ENCODE measurements around the gene EMILIN1. TPM values are rescaled to one million over a fixed set of nuclear protein-coding genes. Genes with fewer than 3 reads are reported as not detected.
A peak's percentile ranks its signal among the peaks of the same experiment; 100 is the strongest.

Gene EMILIN1
- total RNA-seq, 2 donors from 2014 or later, result 41.1 to 46.6 TPM

- intact Hi-C loops (cut with DNase I), result no loop called here
- DNase-seq, result no peak
Observed at GRCh38 chr2:27128668-27129571, 50.5 kb downstream of the EMILIN1 start.

GRCh38 chr2:27130396-27130795 lies 52.0 kb downstream of the EMILIN1 start:
- DNase-seq (no peak), ATAC-seq (no peak)
- intact Hi-C loops (cut with DNase I), result no loop called here

More at GRCh38 chr2:27128668-27129571, 50.5 kb downstream of the EMILIN1 start:
- no peak for ATAC-seq

DNA sequence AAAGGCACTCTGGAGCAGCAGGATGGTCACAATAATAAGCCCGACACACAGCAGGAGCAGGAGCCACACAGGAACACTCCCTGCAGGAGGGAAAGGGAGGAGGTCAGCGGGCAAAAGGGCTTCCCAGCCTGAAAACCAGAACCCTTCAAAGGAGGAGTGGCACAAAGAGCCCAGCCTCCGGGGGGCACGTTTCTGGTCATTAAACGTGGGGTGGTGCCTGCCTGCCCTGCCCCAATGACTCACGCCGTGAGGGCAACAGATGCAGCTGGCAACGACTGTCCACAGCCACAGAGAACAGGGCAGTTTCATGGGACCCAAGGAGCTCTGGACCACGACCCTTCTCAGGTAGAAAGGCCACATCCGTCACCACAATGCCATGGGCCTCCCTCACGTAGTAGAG lies 53.0 kb downstream of the EMILIN1 start:
- DNase-seq (no peak), ATAC-seq (no peak)
- intact Hi-C loops (cut with DNase I), result no loop called here

- intact Hi-C loops (cut with DNase I), result no loop called here
- DNase-seq, result no peak
Observed at GRCh38 chr2:27133195-27133875, 54.9 kb downstream of the EMILIN1 start.

GRCh38 chr2:27133905-27134780 lies 55.7 kb downstream of the EMILIN1 start, which contains the start of gene PREB:
Gene PREB, minus strand, starts transcription at chr2:27134636. Its CDS starts 215 bp downstream, at chr2:27134421.
- intact Hi-C loops (cut with DNase I), result no loop called here
- DNase-seq (peak; percentile 99), ATAC-seq (peak; percentile 97)

More at GRCh38 chr2:27133195-27133875, 54.9 kb downstream of the EMILIN1 start:
- no peak for ATAC-seq

GRCh38 chr2:27134781-27135477 lies 56.5 kb downstream of the EMILIN1 start:
- DNase-seq, result no peak
- ATAC-seq, result no peak
- intact Hi-C loops (cut with DNase I), result no loop called here

DNA sequence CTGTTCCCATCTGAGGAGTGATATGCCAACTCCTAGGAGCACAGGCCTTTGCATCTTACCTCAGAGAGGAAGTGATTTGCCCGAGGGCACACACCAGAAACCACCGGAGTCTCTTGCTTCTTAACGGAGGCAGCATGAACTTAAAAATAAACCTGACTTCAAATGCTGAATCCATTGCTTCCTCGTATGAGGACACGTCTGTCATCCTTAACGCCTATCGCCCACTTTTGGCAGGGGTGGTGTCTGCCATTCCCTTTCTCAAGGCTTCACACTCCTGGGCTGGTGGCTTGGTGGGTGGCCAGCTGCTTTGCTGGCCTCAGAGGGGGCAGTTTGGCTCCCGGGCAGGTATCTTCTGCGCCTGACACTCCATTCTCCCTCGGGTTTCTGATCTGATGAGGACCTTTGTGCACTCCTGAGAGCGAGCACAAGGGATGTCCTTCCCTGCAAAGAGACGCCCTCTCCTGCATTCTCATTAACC lies 57.1 kb downstream of the EMILIN1 start:
- DNase-seq (no peak), ATAC-seq (no peak)
- intact Hi-C loops (cut with DNase I), result no loop called here

Other genes with a start within 250 kb of the EMILIN1 start
- not detected for gene DPYSL5, start 230.5 kb upstream of the EMILIN1 start, total RNA-seq
- 10 to 100 TPM; 35.3 to 43.1 TPM for gene MAPRE3, start 108.0 kb upstream of the EMILIN1 start, total RNA-seq
- gene TMEM214, start 45.6 kb upstream of the EMILIN1 start, total RNA-seq, result 10 to 100 TPM; 39.1 to 66.5 TPM
- 10 to 100 TPM in 1 of 2 donors, 1 to 10 TPM in 1; 8.4 to 12.0 TPM for gene AGBL5, start 26.9 kb upstream of the EMILIN1 start, total RNA-seq
- 100 to 1,000 TPM; 364 to 404 TPM for gene OST4, start 7.0 kb upstream of the EMILIN1 start, total RNA-seq
- gene KHK, start 8.2 kb downstream of the EMILIN1 start, total RNA-seq, result 1 to 10 TPM; 3.0 to 4.3 TPM
- gene CGREF1, start 40.5 kb downstream of the EMILIN1 start, total RNA-seq, result 1 to 10 TPM; 5.6 to 5.9 TPM
- gene ABHD1, start 45.2 kb downstream of the EMILIN1 start, total RNA-seq, result 1 to 10 TPM; 1.1 to 3.2 TPM
- gene PREB, start 56.0 kb downstream of the EMILIN1 start, total RNA-seq, result 10 to 100 TPM; 50.1 to 51.5 TPM
- gene PRR30, start 60.8 kb downstream of the EMILIN1 start, total RNA-seq, result not detected
- under 1 TPM in 1 of 2 donors, not detected in 1; 0.24 TPM for gene TCF23, start 70.4 kb downstream of the EMILIN1 start, total RNA-seq
- gene ATRAID, start 133.4 kb downstream of the EMILIN1 start, total RNA-seq, result 100 to 1,000 TPM; 106 to 125 TPM
- gene SLC5A6, start 133.7 kb downstream of the EMILIN1 start, total RNA-seq, result 10 to 100 TPM; 20.0 to 21.4 TPM
- 10 to 100 TPM; 12.7 to 15.2 TPM for gene CAD, start 138.8 kb downstream of the EMILIN1 start, total RNA-seq
- 1 to 10 TPM; 4.8 to 5.7 TPM for gene SLC30A3, start 184.4 kb downstream of the EMILIN1 start, total RNA-seq
- gene DNAJC5G, start 196.8 kb downstream of the EMILIN1 start, total RNA-seq, result under 1 TPM; 0.41 to 0.71 TPM
- 100 to 1,000 TPM in 1 of 2 donors, 10 to 100 TPM in 1; 92.1 to 105 TPM for gene TRIM54, start 203.8 kb downstream of the EMILIN1 start, total RNA-seq
- gene UCN, start 229.8 kb downstream of the EMILIN1 start, total RNA-seq, result 1 to 10 TPM; 1.2 to 1.6 TPM
- gene MPV17, start 244.5 kb downstream of the EMILIN1 start, total RNA-seq, result 10 to 100 TPM; 52.7 to 60.9 TPM

Measured in left cardiac atrium (tissue), 4 donors.